GM19468 (cell line): Measurements from ENCODE around the gene TWSG1.

Experiments used
- ATAC-seq: cut with Tn5 transposase; IDR thresholded peaks from one replicate; pipeline ENCODE4 v1.9.1; 2021; ENCODE audit warnings: mild to moderate bottlenecking, moderate library complexity, moderate number of reproducible peaks; ENCODE audit not compliant: unreplicated experiment; ENCODE audit errors: extremely low read depth

The TWSG1 gene

DNA sequence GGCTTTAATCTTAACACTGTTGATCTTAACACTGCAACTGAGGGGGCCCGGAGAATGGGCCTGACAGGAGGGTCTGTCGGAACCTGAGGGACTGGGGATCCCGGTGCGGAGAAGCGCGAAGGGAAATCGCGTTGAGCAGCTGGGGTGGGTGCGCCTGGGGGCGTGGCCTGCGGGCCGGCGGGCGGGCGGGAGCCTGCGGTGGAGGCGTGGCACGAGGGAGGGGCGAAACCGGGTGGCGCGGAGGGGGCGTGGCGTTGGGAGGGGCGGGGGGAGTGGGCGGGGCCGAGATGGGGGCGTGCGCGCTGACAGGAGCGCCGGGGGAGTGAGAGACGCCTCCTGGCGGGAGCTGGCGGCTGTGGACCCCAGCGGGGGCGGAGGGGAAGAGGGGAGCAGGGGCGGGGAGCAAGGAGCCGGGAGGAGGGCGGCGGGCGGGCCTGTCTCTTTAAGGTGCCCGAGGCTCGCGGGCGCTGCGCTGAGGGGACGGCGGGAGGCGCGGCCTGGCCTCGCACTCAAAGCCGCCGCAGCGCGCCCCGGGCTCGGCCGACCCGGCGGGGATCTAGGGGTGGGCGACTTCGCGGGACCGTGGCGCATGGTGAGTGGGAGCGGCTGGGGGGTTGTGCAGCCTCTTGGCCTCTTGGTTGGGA, at the start of gene TWSG1:
Gene TWSG1 (plus strand): TSS at position 445 of the 644 bp plus-strand sequence. CDS start 2,457 bp downstream, outside the sequence.
- peak; percentile 61 for ATAC-seq

DNA sequence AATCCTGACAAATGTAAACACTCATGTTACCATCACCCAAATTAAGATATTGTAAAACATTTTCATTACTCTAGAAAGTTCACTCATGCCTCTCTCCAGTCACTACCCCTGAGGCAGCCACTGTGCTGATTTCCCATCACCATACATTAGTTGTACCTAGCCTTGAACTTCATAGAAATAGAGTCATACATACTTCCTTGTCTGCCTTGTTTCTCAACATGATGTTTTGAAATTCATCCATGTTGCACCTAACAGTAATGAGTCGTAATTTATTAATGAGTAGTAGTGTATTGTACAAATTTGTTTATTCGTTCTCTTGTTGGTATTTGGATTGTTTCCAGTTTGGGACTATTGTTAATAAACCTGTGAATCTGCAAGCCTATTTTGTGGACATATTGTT, 49.0 kb upstream of the TWSG1 start:
- ATAC-seq, result no peak

GRCh38 chr18:9287036-9287435, 47.5 kb upstream of the TWSG1 start:
- ATAC-seq, result no peak

DNA sequence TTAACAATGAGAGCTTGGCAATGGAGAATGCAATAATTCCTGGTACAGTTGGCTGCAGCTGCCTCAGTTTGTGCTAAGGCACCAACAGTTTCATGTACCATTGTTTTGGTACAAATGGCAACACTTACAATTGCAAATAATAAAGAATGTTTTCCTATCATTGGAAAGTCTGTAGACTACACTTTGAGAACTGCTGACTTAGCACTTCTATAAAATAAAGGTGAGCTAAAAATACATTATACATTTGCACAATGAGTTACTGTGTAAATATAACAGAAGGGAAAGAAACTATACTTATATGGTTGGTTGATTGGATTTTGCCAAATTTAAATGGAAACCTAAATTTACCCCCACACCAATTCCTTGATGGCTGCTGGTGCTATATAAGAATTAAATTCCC, 44.9 kb upstream of the TWSG1 start:
- no peak for ATAC-seq

DNA sequence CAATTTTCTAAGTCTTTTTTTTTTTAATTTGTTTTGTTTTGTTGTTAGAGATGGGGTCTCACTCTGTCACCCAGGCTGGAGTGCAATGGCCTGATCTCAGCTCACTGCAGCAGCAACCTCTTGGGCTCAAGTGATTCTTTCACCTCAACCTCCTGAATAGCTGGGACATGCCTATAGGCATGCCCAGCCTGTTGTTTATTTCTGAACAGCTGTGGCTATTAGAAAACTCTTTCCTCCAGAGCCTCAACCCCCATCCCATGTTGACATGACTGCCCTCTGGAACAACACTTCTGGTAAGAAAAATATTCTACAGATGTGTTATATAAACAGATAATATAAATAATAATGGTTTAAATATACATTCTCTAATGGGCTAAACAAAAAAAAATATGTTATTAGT, 44.4 kb upstream of the TWSG1 start:
- no peak for ATAC-seq

GRCh38 chr18:9292047-9292446, 42.5 kb upstream of the TWSG1 start:
- no peak for ATAC-seq

- no peak for ATAC-seq
These were observed 40.6 kb upstream of the TWSG1 start for GRCh38 chr18:9293948-9294347.

DNA sequence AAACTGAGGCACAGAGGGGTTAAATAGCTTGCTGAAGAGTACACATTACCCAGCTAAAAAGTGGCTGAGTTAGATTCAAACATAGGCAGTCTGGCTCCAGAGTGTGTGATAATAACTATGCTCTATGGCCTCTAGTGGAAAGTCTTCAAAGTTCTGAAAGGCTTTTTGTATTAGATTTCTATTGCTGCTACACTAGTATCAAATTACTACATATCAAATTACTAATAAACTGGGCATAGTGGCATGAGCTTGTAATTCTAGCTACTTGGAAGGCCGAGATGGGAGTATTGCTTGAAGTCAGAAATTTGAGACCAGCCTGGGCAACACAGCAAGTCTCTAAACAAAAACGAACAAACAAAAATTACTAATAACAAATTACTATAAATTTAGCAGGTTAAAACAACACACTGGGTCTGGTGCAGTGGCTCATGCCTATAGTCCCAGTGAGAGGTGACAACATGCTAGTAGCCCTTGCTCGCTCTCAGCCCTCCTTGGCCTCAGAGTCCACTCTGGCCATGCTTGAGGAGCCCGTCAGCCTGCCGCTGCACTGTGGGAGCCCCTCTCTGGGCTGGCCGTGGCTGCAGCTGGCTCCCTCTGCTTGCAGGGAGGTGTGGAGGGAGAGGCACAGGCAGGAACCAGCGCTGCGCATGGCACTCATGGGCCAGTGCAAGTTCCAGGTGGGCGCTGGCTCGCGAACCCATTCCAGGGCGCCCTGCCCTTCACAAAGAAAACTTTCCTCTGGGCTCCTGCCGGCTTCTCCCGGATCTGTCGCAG, 38.2 kb upstream of the TWSG1 start:
- no peak for ATAC-seq

GRCh38 chr18:9297007-9297393, 37.6 kb upstream of the TWSG1 start:
- ATAC-seq, result no peak

GRCh38 chr18:9304388-9305070, 30.0 kb upstream of the TWSG1 start:
- ATAC-seq, result no peak

DNA sequence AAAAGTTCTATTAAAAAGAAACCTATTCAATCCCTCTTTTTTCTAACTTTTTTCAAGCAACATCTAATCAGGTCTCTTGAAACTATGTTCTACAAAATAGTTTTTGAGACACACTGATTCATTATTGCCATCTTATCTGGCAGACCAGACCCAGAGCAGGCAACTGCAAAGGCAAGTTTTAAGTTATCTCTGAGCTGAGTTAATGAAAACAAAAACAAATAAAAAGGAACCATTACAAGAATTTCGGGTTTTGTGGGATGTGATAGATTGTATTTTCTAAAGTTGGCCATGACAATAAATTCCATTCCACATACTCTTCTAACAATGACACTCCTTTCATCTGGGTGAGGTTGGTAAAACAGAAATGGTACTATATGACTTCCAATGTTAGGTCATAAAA, 15.2 kb upstream of the TWSG1 start:
- no peak for ATAC-seq

- no peak for ATAC-seq
These were observed 13.5 kb upstream of the TWSG1 start for GRCh38 chr18:9321017-9321452.

GRCh38 chr18:9321736-9322135, 12.8 kb upstream of the TWSG1 start:
- ATAC-seq, result no peak

GRCh38 chr18:9322744-9323143, 11.8 kb upstream of the TWSG1 start:
- ATAC-seq, result no peak

DNA sequence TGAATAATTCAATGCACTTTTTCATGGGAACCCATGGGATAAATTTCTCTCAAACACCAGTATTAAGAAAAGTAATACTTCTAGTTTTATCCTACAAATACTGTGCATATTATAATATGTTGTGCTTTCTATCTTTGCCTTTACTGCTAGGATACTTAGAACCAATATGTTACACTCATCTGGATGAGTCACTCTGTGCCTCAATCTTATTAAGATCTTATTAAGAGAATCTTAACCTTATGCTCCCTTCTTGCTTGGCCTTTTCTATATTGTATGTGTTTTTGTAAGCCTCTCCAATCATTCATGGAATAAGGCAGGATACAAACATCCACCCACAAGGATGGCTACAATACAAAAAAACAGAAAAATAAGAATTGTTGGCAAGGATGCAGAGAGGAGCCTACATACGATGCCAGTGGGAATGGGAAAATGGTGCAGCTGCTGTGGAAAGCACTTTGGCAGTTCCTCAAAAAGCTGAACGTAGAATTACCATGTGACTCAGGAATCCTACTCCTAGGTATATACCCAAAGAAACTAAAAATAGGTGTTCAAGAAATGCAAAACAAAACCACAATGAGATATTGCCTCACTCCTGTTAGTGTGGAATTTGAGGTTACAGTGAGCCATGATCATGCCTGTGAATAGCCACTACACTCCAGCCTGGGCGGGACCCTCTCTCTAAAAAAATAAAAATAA, 10.7 kb upstream of the TWSG1 start:
- ATAC-seq, result no peak

- no peak for ATAC-seq
These were observed 8.9 kb upstream of the TWSG1 start for GRCh38 chr18:9325716-9326115.

DNA sequence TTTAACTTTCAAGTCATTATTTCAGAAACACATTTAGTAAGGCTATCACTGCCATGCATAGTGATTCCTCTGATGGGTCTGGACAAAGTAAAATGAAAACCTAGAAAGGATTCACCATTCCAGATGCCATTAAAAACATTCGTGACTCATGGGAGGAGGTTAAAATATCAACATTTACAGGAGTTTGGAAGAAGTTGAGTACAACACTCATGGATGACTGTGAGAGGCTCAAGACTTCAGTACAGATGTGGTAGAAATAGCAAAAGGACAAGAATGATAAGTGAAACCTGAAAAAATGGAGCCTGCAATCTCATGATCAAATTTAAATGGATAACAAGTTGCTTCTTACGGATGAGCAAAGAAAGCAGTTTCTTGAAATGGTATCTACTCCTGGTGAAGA, 5.8 kb upstream of the TWSG1 start:
- ATAC-seq, result no peak

GRCh38 chr18:9329471-9329870, 5.1 kb upstream of the TWSG1 start:
- ATAC-seq, result no peak

GRCh38 chr18:9330419-9330818, 4.2 kb upstream of the TWSG1 start:
- no peak for ATAC-seq

GRCh38 chr18:9333441-9334328, 888 bp upstream of the TWSG1 start:
- ATAC-seq, result peak; percentile 12
